HEK293 (cell line): Measurements from ENCODE around the gene PDHB.

Experiments used
- CTCF ChIA-PET: fragments of 350-600 bp; formaldehyde crosslinking; extraction: SDS; loops from one replicate; lab custom pipeline; 2021; ENCODE audit warnings: antibody characterized with exemption; lab: Yijun Ruan, JAX
- POLR2A ChIA-PET: fragments of 300-600 bp; formaldehyde crosslinking; extraction: SDS; loops from one replicate; lab custom pipeline; 2020; ENCODE audit warnings: antibody characterized with exemption, inconsistent platforms; lab: Yijun Ruan, JAX
- H3K27ac ChIP-seq: fragments of 200-500 bp; sonication (Bioruptor generic); 2 replicates; pipeline ENCODE4 v1.5.1; 2014; ENCODE audit warnings: low read depth, low read length, control low read depth, inconsistent platforms; ENCODE audit errors: extremely low read depth
- H3K36me3 ChIP-seq, 2 experiments: fragments of 200-500 bp in 1 of 2; sonication (Bioruptor generic) in 1 of 2; 1 replicate in 1 of 2; 2 replicates in 1 of 2; pipeline ENCODE4 v1.5.1; 2014 to 2017; ENCODE audit warnings: inconsistent platforms in 2 of 2, low read length in 2 of 2; ENCODE audit not compliant: control insufficient read depth in 2 of 2, insufficient read depth in 1 of 2
- H3K4me1 ChIP-seq: fragments of 200-500 bp; sonication (Bioruptor generic); 2 replicates; pipeline ENCODE4 v1.5.1; 2014; ENCODE audit warnings: mild to moderate bottlenecking, low read length, inconsistent platforms; ENCODE audit not compliant: control insufficient read depth, insufficient read depth
- H3K4me3 ChIP-seq: 2 replicates; pipeline ENCODE4 v1.5.1; 2011; ENCODE audit warnings: low read depth, mild to moderate bottlenecking, control low read depth, low read length, moderate library complexity
- H3K9me3 ChIP-seq: fragments of 200-500 bp; sonication (Bioruptor generic); 2 replicates; pipeline ENCODE4 v1.5.1; 2014; ENCODE audit warnings: low read depth, low read length, inconsistent platforms; ENCODE audit not compliant: control insufficient read depth, insufficient read depth
- AEBP2 ChIP-seq: fragments of 450-650 bp; formaldehyde crosslinking; IDR thresholded peaks from 2 replicates; pipeline ENCODE4 v1.5.1; 2016; ENCODE audit warnings: missing biosample characterization, missing genetic modification characterization, borderline replicate concordance
- BCL6B ChIP-seq: fragments of 450-650 bp; formaldehyde crosslinking; IDR thresholded peaks from 2 replicates; pipeline ENCODE4 v1.5.1; 2017; ENCODE audit warnings: missing biosample characterization, missing genetic modification characterization
- HOXC10 ChIP-seq: sonication (generic); formaldehyde crosslinking; IDR thresholded peaks from 2 replicates; pipeline ENCODE4 v1.8.1; 2023; ENCODE audit warnings: mild to moderate bottlenecking, missing genetic modification reagents
- INSM2 ChIP-seq: fragments of 450-650 bp; formaldehyde crosslinking; IDR thresholded peaks from 2 replicates; pipeline ENCODE4 v1.5.1; 2016; ENCODE audit warnings: missing biosample characterization, missing genetic modification characterization
- MEIS1 ChIP-seq: sonication (generic); formaldehyde crosslinking; IDR thresholded peaks from 2 replicates; pipeline ENCODE4 v1.8.1; 2022; ENCODE audit warnings: missing genetic modification reagents, mild to moderate bottlenecking, borderline replicate concordance
- OSR2 ChIP-seq: fragments of 450-650 bp; formaldehyde crosslinking; IDR thresholded peaks from 2 replicates; pipeline ENCODE4 v1.5.1; 2016; ENCODE audit warnings: missing biosample characterization, missing genetic modification characterization
- PATZ1 ChIP-seq: fragments of 450-650 bp; formaldehyde crosslinking; IDR thresholded peaks from 2 replicates; pipeline ENCODE4 v1.5.1; 2016; ENCODE audit warnings: missing biosample characterization, missing genetic modification characterization
- ZBTB8A ChIP-seq: fragments of 450-650 bp; formaldehyde crosslinking; IDR thresholded peaks from 2 replicates; pipeline ENCODE4 v1.5.1; 2016; ENCODE audit warnings: missing biosample characterization, missing genetic modification characterization
- ZIC2 ChIP-seq: fragments of 450-650 bp; formaldehyde crosslinking; IDR thresholded peaks from 2 replicates; pipeline ENCODE4 v1.5.1; 2016; ENCODE audit warnings: missing biosample characterization, missing genetic modification characterization
- ZNF155 ChIP-seq: fragments of 450-650 bp; formaldehyde crosslinking; IDR thresholded peaks from 2 replicates; pipeline ENCODE4 v1.5.1; 2016; ENCODE audit warnings: missing biosample characterization, missing genetic modification characterization
- ZNF239 ChIP-seq: fragments of 450-650 bp; formaldehyde crosslinking; IDR thresholded peaks from 2 replicates; pipeline ENCODE4 v1.5.1; 2016; ENCODE audit warnings: missing biosample characterization, missing genetic modification characterization
- ZNF292 ChIP-seq: fragments of 450-650 bp; formaldehyde crosslinking; IDR thresholded peaks from 2 replicates; pipeline ENCODE4 v1.5.1; 2016; ENCODE audit warnings: low read depth, missing biosample characterization, missing genetic modification characterization, borderline replicate concordance
- ZNF354C ChIP-seq: fragments of 450-650 bp; formaldehyde crosslinking; IDR thresholded peaks from 2 replicates; pipeline ENCODE4 v1.5.1; 2016; ENCODE audit warnings: missing biosample characterization, missing genetic modification characterization, low read depth, borderline replicate concordance
- ZNF518A ChIP-seq: fragments of 450-650 bp; formaldehyde crosslinking; conservative IDR thresholded peaks from 2 replicates; pipeline ENCODE4 v1.5.1; 2016; ENCODE audit warnings: low read depth, missing biosample characterization, missing genetic modification characterization
- ZNF610 ChIP-seq: fragments of 450-650 bp; formaldehyde crosslinking; IDR thresholded peaks from 2 replicates; pipeline ENCODE4 v1.5.1; 2016; ENCODE audit warnings: missing biosample characterization, missing genetic modification characterization, borderline replicate concordance
- ZNF626 ChIP-seq: fragments of 450-650 bp; sonication (Bioruptor Pico); formaldehyde crosslinking; IDR thresholded peaks from 2 replicates; pipeline ENCODE4 v1.5.1; 2018; ENCODE audit warnings: missing biosample characterization, missing genetic modification characterization, inconsistent platforms
- ZNF830 ChIP-seq: fragments of 450-650 bp; IDR thresholded peaks from 2 replicates; pipeline ENCODE4 v1.5.0; 2018; ENCODE audit warnings: missing biosample characterization, missing genetic modification characterization, low read depth, mild to moderate bottlenecking, moderate library complexity
- ZSCAN23 ChIP-seq: fragments of 450-650 bp; formaldehyde crosslinking; IDR thresholded peaks from 2 replicates; pipeline ENCODE4 v1.5.1; 2016; ENCODE audit warnings: missing biosample characterization, missing genetic modification characterization
- TF ChIP-seq, protein P1 (sequence below): fragments of 450-650 bp; formaldehyde crosslinking; IDR thresholded peaks from 2 replicates; pipeline ENCODE4 v1.5.1; 2016; ENCODE audit warnings: missing biosample characterization, missing genetic modification characterization

Gene PDHB

GRCh38 chr3:58462829-58463180 lies 29.2 kb upstream of the PDHB start (continued):
- TF ChIP-seq INSM2 (tag by site-specific recombination) (no peak), OSR2 (tag by site-specific recombination) (no peak), ZSCAN23 (no peak), ZNF354C (tag by site-specific recombination) (no peak), AEBP2 (tag by site-specific recombination) (no peak), ZIC2 (tag by site-specific recombination) (0 out of 2 replicates have a peak, but pooled peaks have one; percentile 22), ZNF155 (tag by site-specific recombination) (no peak), ZNF610 (tag by site-specific recombination) (no peak), ZNF518A (tag by site-specific recombination) (no peak), ZBTB8A (tag by site-specific recombination) (peak; percentile 41), MEIS1 (no peak), PATZ1 (tag by site-specific recombination) (no peak)

DNA sequence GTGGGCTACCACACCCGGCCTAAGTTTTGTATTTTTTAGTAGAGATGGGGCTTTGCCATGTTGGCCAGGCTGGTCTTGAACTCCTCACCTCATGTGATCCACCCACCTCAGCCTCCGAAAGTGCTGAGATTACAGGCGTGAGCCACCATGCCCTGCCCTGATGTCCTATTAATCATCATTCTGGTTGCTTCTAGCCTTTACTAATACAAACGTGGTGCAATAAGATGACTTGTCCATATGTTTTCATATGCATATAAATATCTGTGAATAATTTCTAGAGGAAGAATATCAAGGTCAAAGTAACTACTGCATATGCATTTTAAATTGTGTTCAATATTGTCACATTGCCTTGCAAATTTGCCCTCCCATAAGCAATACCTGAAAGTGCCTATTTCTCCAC lies 25.5 kb upstream of the PDHB start:
- ChIA-PET POLR2A (no interaction called here), CTCF (interaction anchor here (0.9 kb wide), 1 partner anchor 153 kb away, joined by 3 read pairs; the partner anchor contains the start of genes HTD2 and RPP14)
- Histone ChIP-seq H3K9me3 (no peaks in the 10 kb centered on the region), H3K4me3 (no peak overlapping the region), H3K36me3 (no peaks in the 10 kb centered on the region), H3K27ac (no peak overlapping the region), H3K4me1 (no peaks in the 10 kb centered on the region; the same call in 1 of the 2 replicates)
- TF ChIP-seq ZNF239 (tag by site-specific recombination) (no peak), ZNF292 (tag by site-specific recombination) (no peak), BCL6B (tag by site-specific recombination) (no peak), ZNF626 (no peak), ZNF830 (no peak), HOXC10 (CRISPR knock-in tag) (no peak)
- TF ChIP-seq, protein P1, sequence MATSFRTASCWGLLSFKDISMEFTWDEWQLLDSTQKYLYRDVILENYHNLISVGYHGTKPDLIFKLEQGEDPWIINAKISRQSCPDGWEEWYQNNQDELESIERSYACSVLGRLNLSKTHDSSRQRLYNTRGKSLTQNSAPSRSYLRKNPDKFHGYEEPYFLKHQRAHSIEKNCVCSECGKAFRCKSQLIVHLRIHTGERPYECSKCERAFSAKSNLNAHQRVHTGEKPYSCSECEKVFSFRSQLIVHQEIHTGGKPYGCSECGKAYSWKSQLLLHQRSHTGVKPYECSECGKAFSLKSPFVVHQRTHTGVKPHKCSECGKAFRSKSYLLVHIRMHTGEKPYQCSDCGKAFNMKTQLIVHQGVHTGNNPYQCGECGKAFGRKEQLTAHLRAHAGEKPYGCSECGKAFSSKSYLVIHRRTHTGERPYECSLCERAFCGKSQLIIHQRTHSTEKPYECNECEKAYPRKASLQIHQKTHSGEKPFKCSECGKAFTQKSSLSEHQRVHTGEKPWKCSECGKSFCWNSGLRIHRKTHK (tag by site-specific recombination), result no peak
